ENCODE data around the gene AUNIP. TPM values are rescaled to one million over a fixed set of nuclear protein-coding genes. Genes with fewer than 3 reads are reported as not detected.

AUNIP gene
- total RNA-seq, 2 donors from 2014 or later: 0.31 TPM; not detected in 1

DNA sequence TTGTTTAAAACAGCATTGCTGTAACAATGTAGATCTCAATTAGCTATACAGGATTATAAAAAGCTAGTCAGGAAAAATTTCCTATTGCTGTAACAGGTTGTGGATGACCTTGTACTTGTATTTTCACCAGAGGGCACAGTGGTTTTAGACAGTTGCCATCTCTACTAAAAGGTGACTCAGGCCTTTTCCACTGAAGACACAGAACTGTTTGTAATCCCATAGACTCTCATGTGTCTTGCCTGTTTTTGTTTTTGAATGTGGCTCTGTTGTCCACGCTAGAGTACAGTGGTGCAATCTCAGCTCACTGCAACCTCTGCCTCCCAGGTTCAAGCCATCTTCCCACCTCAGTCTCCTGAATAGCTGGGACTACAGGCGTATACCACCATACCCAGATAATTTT is 33.7 kb downstream of the AUNIP start:
- Mint-ChIP-seq H3K4me3 (no peak overlapping the region), H3K4me1 (peaks cover 11% of the 10 kb centered on the region), H3K27ac (no peak overlapping the region), H3K27me3 (no peaks in the 10 kb centered on the region), H3K36me3 (ENCODE audit: low read depth) (peaks cover 8% of the 10 kb centered on the region)
- DNase-seq (no peak), ATAC-seq (no peak)
- no peaks in the 10 kb centered on the region for H3K9me3 ChIP-seq (ENCODE audit: control insufficient read depth, low read length, poor library complexity, severe bottlenecking)

DNA sequence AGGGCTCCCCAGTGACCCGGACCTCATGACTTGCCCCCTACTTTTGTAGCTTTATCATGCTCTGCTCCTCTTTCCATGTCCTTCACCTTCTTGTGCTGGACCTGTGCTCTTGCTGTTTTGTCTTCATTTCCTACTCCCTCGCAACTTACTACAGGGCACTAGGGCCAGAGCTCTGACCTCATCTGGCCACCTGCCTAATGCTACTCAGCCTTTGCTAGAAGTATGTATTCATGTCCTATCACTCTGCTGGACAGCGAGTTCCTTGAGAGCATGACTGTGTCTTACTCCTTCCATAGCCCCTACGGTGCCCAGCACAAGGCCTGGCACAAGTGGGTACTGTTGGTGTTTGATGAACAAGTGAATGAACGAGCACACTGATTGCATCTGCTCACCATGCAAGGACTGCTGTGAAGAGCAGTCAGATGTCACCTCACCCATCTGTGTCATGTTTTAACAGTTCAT is 37.6 kb downstream of the AUNIP start:
- H3K27me3 Mint-ChIP-seq: no peaks in the 10 kb centered on the region
- peaks cover 25% of the 10 kb centered on the region for H3K4me1 Mint-ChIP-seq

DNA sequence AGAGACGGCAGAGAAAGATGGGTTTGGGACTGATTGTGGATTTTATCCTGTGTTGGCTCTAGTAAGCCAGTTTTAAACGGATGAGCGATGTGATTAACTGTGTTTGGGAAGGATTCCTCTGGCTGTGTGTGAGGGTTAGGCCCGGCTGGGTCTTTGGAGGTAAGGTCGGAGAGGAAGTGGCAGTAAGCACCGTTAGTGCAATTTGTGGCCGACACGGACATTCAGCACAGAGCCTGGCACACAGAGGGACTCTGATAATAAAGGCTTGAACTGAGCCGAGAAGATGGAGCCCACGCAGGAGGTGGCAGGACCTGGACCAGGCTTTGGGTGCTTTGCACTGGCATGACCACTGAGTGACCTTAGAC is 38.2 kb downstream of the AUNIP start:
- Mint-ChIP-seq H3K27me3 (no peaks in the 10 kb centered on the region), H3K4me1 (peaks cover 25% of the 10 kb centered on the region), H3K36me3 (ENCODE audit: low read depth) (peaks cover 5% of the 10 kb centered on the region), H3K4me3 (peak overlapping the region; percentile 98), H3K27ac (peak overlapping the region; percentile 99)
- H3K9me3 ChIP-seq (ENCODE audit: control insufficient read depth, low read length, poor library complexity, severe bottlenecking): no peaks in the 10 kb centered on the region
- DNase-seq (no peak), ATAC-seq (no peak)

More for the DNA sequence above, 37.6 kb downstream of the AUNIP start:
- DNase-seq: no peak
- no peaks in the 10 kb centered on the region for H3K9me3 ChIP-seq (ENCODE audit: control insufficient read depth, low read length, poor library complexity, severe bottlenecking)
- Mint-ChIP-seq H3K27ac (peak overlapping the region; percentile 99), H3K36me3 (ENCODE audit: low read depth) (peaks cover 5% of the 10 kb centered on the region), H3K4me3 (peak overlapping the region; percentile 98)
- ATAC-seq: no peak

DNA sequence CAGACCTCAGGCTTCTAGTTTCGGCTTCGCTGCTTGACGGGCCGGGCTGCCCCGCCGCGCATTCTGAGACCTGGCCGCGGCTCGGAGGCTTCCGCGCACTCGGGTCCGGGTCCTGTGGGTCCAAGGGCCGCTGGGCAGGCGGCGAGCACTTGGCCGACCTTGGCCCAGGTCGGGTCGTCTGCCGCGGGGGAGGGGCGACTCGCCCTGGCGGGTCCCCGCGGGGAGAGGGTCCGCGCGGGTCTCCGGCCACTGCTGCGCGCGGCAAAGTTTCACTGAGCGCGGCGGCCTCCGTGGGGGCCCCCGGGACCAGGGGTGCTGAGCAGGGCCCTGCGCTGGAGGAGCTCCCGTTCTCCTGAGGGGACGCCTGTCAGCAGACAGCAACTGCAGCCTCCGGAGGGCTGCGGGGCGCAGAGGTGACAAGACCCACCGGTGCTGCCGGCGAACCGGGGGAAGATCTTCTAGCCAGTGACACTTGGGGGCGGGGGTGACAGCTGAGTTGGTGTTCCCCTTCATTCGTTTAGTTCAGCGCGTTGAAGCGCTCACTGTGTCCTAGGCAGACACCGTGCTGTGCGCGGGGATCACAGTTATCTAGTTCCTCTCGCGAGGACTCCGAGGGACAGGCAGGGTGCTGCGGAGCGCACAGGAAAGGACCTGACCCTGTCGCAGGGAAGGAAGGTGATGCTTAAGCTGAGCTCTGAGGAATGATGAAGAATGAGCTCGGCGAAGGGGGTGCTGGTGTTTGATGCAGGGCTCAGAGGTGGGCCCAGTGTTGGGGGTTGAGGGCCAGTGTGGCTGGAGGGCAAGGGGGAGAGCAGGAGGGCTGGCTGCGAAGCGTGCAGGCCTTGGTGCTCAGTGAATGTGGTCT is 38.8 kb downstream of the AUNIP start:
- peak overlapping the region; percentile 99 for H3K27ac Mint-ChIP-seq
- peak; percentile 36 to 55 (median 50) for DNase-seq
- H3K36me3 Mint-ChIP-seq (ENCODE audit: low read depth): peaks cover 5% of the 10 kb centered on the region
- peak; percentile 71 for ATAC-seq
- H3K9me3 ChIP-seq (ENCODE audit: control insufficient read depth, low read length, poor library complexity, severe bottlenecking): no peaks in the 10 kb centered on the region
- H3K4me1 Mint-ChIP-seq: peaks cover 25% of the 10 kb centered on the region
- H3K4me3 Mint-ChIP-seq: peak overlapping the region; percentile 98
- no peaks in the 10 kb centered on the region for H3K27me3 Mint-ChIP-seq

DNA sequence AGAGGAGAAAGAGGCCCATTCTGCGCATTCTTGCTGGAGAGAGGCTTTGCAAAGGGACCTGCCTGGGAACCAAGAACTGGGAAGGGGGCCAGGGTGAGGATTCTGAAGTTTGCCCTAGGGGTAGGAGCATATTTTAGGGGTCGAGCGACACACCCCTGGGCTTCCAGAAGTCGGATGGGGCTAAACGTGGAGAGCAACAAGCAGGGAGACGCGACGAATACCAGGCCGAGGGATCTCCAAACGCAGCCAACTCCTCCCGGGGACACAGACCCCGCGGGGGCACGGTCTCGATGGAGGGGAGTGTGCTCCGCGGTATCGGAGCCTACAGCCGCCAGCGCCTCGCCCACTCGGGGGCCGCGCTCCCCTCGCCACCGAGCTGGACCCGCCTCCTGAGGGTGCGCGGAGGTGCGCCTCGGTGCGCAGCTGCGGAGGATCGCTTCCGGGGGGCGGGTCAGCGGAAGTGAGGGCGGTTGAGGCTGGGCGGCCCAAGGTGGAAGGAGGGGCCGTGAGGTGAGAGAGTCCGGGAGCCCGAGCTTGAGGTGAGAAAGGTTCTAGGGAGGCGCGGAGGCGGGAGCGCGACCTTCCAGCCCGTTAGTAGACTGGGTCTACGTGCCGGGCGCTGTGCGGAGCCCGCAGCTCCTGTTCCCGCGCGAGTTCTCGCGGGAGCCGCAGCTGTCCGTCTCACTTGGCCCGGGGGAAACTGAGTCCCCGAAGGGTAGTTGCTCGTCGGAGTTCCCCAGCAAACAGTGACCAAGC is 39.6 kb downstream of the AUNIP start, which contains the start of gene MTFR1L:
Gene MTFR1L, plus strand, starts transcription at position 464 of the 756 bp plus-strand sequence. CDS start 3,151 bp downstream, outside the sequence.
- Mint-ChIP-seq H3K27ac (peak within 1 kb of the TSS; percentile 99), H3K36me3 (ENCODE audit: low read depth) (peaks cover 5% of the 10 kb centered on the region), H3K27me3 (no peaks in the 10 kb centered on the region), H3K4me1 (peaks cover 25% of the 10 kb centered on the region), H3K4me3 (peak within 1 kb of the TSS; percentile 98)
- DNase-seq (peak; percentile 84 to 91 (median 91)), ATAC-seq (peak; percentile 88)
- H3K9me3 ChIP-seq (ENCODE audit: control insufficient read depth, low read length, poor library complexity, severe bottlenecking): no peaks in the 10 kb centered on the region

DNA sequence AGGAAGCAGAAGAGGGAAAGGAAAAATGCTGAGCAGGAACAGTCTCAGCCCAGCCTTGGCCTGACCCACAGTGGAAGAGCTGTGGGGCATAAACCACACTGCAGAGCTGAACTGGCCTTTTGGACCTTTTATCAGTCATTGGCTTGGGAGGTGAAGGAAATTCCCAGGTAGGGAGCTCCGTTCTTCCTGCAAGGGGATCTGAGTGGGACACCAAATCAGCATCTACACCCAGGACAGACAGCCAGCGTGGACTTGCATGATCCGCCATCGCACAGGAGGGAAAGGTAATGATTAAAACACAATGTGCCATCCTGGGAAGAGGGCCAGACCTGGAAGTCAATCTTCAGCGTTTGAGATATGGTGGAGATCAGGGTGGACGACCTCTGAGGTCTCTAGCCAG is 40.7 kb downstream of the AUNIP start:
- Mint-ChIP-seq H3K4me3 (peak overlapping the region; percentile 98), H3K27ac (peak overlapping the region; percentile 99), H3K4me1 (peaks cover 25% of the 10 kb centered on the region), H3K27me3 (no peaks in the 10 kb centered on the region), H3K36me3 (ENCODE audit: low read depth) (peaks cover 5% of the 10 kb centered on the region)
- H3K9me3 ChIP-seq (ENCODE audit: control insufficient read depth, low read length, poor library complexity, severe bottlenecking): no peaks in the 10 kb centered on the region
- DNase-seq (no peak), ATAC-seq (no peak)

DNA sequence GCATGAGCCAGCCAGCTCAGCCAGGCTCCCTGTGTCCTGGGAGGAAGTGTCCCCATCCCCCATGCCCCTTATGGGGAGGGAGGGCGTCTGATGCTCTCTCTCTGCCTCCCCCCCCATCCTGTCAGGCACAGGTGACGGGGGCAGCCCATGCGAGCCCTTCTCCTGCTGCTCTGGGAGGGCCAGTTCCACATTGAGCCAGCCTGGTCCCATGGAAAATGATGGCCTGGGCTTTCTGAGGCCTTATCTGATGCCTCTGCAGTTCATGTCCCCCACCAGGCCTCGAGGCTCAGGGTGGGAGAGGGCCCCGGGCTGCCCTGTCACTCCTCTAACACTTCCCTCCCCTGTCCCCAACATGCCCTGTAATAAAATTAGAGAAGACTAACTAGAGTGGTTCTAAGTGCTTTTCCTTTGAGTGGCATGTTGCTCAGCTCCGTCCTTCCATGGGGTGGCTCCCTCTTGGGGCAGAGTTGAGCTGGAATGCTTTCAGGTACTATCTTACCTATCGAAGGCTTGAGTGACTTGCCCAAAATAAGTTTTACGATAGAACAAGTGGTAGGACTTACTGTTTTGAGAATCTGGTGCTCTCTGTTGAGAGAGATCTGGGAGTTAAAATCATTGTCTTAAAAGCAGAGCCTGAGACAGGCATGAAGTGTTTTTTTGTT is 41.3 kb downstream of the AUNIP start:
- H3K36me3 Mint-ChIP-seq (ENCODE audit: low read depth): peaks cover 5% of the 10 kb centered on the region

DNA sequence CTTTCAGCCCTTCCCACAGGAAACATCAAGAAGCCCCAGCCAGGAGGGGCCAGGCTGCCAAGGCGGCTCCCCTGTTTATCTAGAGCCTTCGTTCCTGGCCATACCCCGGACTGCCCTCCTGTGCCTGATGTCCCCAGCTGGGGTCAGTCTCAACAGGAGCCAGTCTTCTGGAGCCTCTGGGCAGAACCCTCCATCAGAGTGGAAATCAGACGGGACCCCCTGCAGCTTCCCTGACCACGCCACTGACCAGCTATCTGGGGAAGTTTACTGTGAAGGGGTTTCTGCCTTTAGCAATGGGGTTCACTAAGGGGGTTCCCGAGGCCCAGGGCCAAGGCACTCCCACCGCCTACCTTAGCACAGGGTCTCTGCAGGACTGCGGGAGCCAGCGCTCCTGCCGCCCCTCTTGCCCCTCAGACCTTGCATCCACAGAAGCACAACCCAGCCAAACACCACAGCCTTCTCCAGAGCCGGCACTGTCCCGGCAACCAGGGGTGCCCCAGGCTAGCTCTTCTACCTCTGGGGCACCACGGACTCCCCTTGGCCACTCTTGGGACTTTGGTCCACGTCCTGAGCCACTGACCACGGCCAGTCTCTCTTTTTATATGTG is 43.0 kb downstream of the AUNIP start:
- no peak for DNase-seq
- no peaks in the 10 kb centered on the region for H3K9me3 ChIP-seq (ENCODE audit: control insufficient read depth, low read length, poor library complexity, severe bottlenecking)
- H3K4me1 Mint-ChIP-seq: peaks cover 20% of the 10 kb centered on the region
- peak overlapping the region; percentile 21 for H3K4me3 Mint-ChIP-seq
- peaks cover 5% of the 10 kb centered on the region for H3K36me3 Mint-ChIP-seq (ENCODE audit: low read depth)
- H3K27me3 Mint-ChIP-seq: no peaks in the 10 kb centered on the region
- H3K27ac Mint-ChIP-seq: no peak overlapping the region
- no peak for ATAC-seq

More for the DNA sequence above, 41.3 kb downstream of the AUNIP start:
- H3K27ac Mint-ChIP-seq: peak overlapping the region; percentile 99
- H3K4me3 Mint-ChIP-seq: peak overlapping the region; percentile 98
- ATAC-seq (no peak), DNase-seq (no peak)
- H3K4me1 Mint-ChIP-seq: peaks cover 25% of the 10 kb centered on the region
- H3K27me3 Mint-ChIP-seq: no peaks in the 10 kb centered on the region
- H3K9me3 ChIP-seq (ENCODE audit: control insufficient read depth, low read length, poor library complexity, severe bottlenecking): no peaks in the 10 kb centered on the region

DNA sequence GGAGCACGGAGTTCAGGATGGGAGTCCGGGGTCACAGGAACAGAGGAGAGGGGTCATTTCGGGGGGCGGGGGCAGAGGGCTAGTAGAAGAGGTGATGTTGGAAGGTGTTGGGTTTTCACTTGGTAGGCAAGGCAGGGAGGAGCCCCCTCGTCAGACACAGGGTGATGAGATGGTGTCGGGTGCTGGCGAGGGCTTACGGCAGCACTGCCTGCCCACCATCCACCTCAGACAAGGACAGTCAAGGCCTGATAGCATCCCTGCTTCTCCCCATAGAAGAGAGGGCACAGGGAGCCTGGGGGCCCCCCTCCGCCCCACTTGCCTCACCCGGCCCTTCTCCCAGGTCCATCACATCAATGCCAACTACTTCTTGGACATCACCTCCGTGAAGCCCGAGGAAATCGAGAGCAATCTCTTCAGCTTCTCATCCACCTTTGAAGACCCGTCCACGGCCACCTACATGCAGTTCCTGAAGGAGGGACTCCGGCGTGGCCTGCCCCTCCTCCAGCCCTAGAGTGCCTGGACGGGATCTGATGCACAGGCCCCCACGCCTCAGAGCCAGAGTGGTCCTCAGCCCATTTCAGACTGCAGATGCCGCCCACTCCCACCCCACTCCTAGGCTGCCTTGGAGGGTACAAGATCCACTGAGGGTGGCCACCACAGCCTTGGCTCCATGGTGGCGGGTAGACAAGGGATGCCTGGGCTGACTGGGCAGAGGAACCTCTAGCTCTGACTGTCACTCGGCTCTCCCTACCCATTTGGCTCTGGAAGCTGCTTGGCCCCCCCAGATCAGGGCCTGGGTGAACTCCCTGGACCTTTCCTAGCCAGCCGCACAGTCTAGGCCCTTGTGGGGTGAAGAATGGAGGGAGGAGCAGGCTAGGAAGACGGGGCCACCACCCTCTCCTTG is 43.8 kb downstream of the AUNIP start:
- Mint-ChIP-seq H3K4me3 (no peak overlapping the region), H3K27ac (peak overlapping the region; percentile 43), H3K36me3 (ENCODE audit: low read depth) (no peaks in the 10 kb centered on the region), H3K4me1 (peaks cover 16% of the 10 kb centered on the region), H3K27me3 (no peaks in the 10 kb centered on the region)
- no peak for ATAC-seq
- H3K9me3 ChIP-seq (ENCODE audit: control insufficient read depth, low read length, poor library complexity, severe bottlenecking): no peaks in the 10 kb centered on the region
- DNase-seq: no peak

DNA sequence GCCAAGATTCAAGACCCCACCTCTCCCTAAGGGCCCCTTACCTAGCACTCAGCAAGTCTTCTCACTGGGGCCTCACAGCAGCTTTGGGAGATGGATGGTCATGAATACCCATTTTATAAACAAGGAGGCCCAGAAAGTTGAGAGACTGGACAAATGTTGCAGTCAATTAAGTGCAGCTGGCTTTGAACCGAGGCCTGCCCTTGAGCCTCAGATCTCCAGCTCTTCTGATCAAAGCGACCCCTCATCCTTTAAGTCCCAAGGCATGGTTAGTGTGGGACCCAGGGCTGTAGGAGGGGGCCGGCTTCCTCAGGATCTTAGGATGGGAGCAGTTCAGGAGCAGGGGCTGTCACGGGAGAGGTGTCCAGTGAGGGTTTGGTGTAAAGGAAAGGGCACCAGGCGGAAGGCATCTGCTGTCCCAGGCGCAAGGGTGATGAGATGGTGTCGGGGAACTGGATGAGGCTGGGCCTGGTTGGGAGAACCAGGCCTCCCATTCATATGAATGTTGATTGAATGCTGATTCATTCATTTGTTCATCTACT is 44.6 kb downstream of the AUNIP start:
- Mint-ChIP-seq H3K27me3 (no peaks in the 10 kb centered on the region), H3K27ac (peak overlapping the region; percentile 43), H3K4me3 (no peak overlapping the region), H3K4me1 (peaks cover 19% of the 10 kb centered on the region), H3K36me3 (ENCODE audit: low read depth) (no peaks in the 10 kb centered on the region)
- H3K9me3 ChIP-seq (ENCODE audit: control insufficient read depth, low read length, poor library complexity, severe bottlenecking): no peaks in the 10 kb centered on the region
- DNase-seq (no peak), ATAC-seq (no peak)

DNA sequence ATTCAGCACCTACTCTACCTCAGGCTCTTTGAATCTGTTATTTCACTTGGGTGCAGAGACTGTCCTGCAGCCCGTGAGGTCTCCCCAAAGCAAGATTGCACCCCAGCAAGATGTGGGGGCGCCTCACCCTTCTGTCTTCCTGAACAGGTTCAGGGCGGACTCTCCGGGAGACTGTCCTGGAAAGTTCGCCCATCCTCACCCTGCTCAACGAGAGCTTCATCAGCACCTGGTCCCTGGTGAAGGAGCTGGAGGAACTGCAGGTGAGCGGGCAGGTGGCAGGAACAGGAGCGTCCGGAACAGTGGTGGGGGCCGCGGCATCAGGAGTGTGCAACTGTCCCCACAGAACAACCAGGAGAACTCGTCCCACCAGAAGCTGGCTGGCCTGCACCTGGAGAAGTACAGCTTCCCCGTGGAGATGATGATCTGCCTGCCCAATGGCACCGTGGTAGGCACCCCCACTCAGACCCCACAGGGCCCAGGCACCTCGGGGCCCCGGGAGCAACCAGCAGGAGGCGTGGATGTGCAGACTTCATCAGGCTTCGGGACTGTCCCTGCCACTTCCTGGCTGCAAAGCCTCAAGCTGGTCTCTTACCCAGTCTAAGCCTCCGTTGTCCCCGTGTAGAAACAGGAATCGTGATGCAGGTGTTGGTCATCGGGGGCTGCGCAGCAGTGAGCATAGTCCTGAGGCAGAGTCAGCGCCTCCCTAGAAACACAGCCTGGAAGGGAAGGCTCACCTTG is 45.4 kb downstream of the AUNIP start:
- H3K27ac Mint-ChIP-seq: no peak overlapping the region
- DNase-seq: no peak
- peaks cover 15% of the 10 kb centered on the region for H3K4me1 Mint-ChIP-seq
- no peaks in the 10 kb centered on the region for H3K9me3 ChIP-seq (ENCODE audit: control insufficient read depth, low read length, poor library complexity, severe bottlenecking)
- H3K36me3 Mint-ChIP-seq (ENCODE audit: low read depth): no peaks in the 10 kb centered on the region
- no peak overlapping the region for H3K4me3 Mint-ChIP-seq
- H3K27me3 Mint-ChIP-seq: no peaks in the 10 kb centered on the region
- no peak for ATAC-seq

Data from T-helper 17 cell (primary cell).